A549 (cell line): Measurements from ENCODE around the gene HLA-G.

ENCODE experiments used
- CBX2 ChIP-seq: fragments of 200-600 bp; sonication (generic); IDR thresholded peaks from 2 replicates; pipeline ENCODE4 v1.6.1; 2016; ENCODE audit warnings: low read depth, mild to moderate bottlenecking, borderline replicate concordance
- CHD2 ChIP-seq: fragments of 150-350 bp; IDR thresholded peaks from 2 replicates; pipeline ENCODE4 v1.6.1; 2014; ENCODE audit warnings: low read length; ENCODE audit not compliant: partially characterized antibody
- CTCF ChIP-seq: fragments of >200 bp; sonication (Bioruptor Twin); formaldehyde crosslinking; IDR thresholded peaks from 3 replicates; pipeline ENCODE4 v1.5.1; 2016
- JUN ChIP-seq, 2 experiments: fragments of >200 bp; sonication (Bioruptor Twin); formaldehyde crosslinking; IDR thresholded peaks; 2 replicates in 1 of 2; 3 replicates in 1 of 2; pipeline ENCODE4 v1.6.1; 2016 to 2017
- JUNB ChIP-seq: fragments of >200 bp; sonication (Bioruptor Twin); formaldehyde crosslinking; IDR thresholded peaks from 2 replicates; pipeline ENCODE4 v1.6.1; 2016
- MAX ChIP-seq: IDR thresholded peaks from 2 replicates; pipeline ENCODE4 v1.6.1; 2012
- POLR2A ChIP-seq: IDR thresholded peaks from 2 replicates; pipeline ENCODE4 v1.6.1; 2012; ENCODE audit warnings: mild to moderate bottlenecking, low read length
- POLR2AphosphoS2 ChIP-seq: conservative IDR thresholded peaks from 2 replicates; pipeline ENCODE4 v1.6.1; 2012; ENCODE audit warnings: low read length, improper control_type of control experiment, inconsistent platforms
- TP53 ChIP-seq: fragments of 250-450 bp; sonication (Bioruptor Pico); IDR thresholded peaks from 2 replicates; pipeline ENCODE4 v1.5.0; 2021; ENCODE audit warnings: mild to moderate bottlenecking, moderate library complexity

- TF ChIP-seq JUNB (no peak), CTCF (no peak), CHD2 (no peak), POLR2A (no peak), MAX (no peak), CBX2 (no peak), JUN (IDR thresholded peaks at IDR 0.05) (no peak), TP53 (CRISPR knock-in tag) (no peak), POLR2AphosphoS2 (no peak)
Observed at GRCh38 chr6:29865631-29866030, 38.0 kb downstream of the HLA-G start.
